ENCODE results near the gene KLHL29. TPM values are rescaled to one million over a fixed set of nuclear protein-coding genes. Genes with fewer than 3 reads are reported as not detected.

The KLHL29 gene
- total RNA-seq, 1 donor from 2014 or later, result 36.5 TPM

DNA sequence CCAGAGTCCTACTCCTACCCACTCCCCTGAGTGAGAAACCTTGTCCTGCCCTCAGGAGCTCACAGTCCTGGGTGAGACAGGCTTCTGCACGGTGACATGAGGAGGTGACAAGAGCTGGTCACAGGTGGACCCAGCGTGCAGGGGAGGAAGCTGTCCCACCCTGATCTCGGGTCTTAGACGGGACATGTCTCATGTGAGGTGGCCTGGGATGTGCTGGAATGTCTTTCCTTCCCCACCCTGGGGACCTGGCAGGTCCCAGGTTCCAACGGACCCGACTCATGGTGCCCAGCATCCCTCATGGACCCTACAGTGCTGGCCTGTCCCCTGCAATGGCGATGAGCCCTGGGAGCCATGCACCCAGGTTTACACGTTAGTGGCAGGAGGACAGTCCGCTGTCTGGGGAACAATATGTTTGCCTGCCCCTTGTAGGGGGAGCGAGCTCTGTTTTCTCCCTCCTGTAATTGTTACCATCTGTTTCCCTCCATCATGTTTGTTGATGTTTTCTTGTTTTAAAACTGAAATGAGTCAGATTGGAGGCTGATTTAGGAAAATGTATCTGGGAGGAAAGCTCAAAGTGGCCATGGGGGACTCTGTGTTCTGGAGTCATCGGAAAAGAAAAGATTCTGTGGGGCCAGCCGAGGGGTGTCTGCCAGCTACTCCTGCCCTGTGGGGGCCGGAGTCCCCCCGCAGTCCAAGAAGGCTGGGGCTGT is 238.1 kb downstream of the KLHL29 start:
- Mint-ChIP-seq H3K27ac (ENCODE audit: unreplicated experiment) (no peak overlapping the region), H3K27me3 (ENCODE audit: unreplicated experiment) (peaks cover 15% of the 10 kb centered on the region), H3K36me3 (ENCODE audit: unreplicated experiment) (peaks cover 9% of the 10 kb centered on the region), H3K4me1 (ENCODE audit: low read depth, unreplicated experiment) (peaks cover 42% of the 10 kb centered on the region), H3K4me3 (ENCODE audit: unreplicated experiment) (no peak overlapping the region), H3K9me3 (ENCODE audit: unreplicated experiment) (peaks cover 6% of the 10 kb centered on the region)
- TF ChIP-seq CTCF (IDR thresholded peaks at IDR 0.05; ENCODE audit: partially characterized antibody, unreplicated experiment), result no peak
- DNase-seq, result no peak

DNA sequence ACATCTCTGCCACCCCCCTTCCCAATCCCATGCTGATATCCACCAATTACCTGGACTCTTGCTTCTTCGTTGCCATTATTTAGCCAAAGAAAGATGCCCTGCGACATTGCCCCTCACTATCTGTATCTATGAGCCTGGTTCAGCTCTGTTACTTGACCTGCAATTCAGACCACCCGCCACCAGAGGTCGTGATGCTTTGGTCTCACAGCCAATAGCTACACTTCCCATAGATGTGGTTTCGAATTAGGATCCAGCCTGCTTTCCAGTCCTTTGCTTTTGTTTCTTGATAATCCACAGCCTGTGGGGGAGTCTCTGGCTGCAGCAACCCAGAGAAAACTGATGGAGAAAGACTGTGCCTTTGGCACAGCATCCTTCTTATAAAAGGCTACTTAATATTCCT is 239.4 kb downstream of the KLHL29 start:
- TF ChIP-seq CTCF (IDR thresholded peaks at IDR 0.05; ENCODE audit: partially characterized antibody, unreplicated experiment), result peak; percentile 71
- peaks cover 9% of the 10 kb centered on the region for H3K36me3 Mint-ChIP-seq (ENCODE audit: unreplicated experiment)
- H3K4me1 Mint-ChIP-seq (ENCODE audit: low read depth, unreplicated experiment), result peaks cover 31% of the 10 kb centered on the region
- DNase-seq, result peak; percentile 52
- H3K9me3 Mint-ChIP-seq (ENCODE audit: unreplicated experiment), result peaks cover 6% of the 10 kb centered on the region
- no peak overlapping the region for H3K27ac Mint-ChIP-seq (ENCODE audit: unreplicated experiment)
- peaks cover 18% of the 10 kb centered on the region for H3K27me3 Mint-ChIP-seq (ENCODE audit: unreplicated experiment)
- H3K4me3 Mint-ChIP-seq (ENCODE audit: unreplicated experiment), result no peak overlapping the region

GRCh38 chr2:23624915-23625314 is 239.9 kb downstream of the KLHL29 start:
- Mint-ChIP-seq H3K27ac (ENCODE audit: unreplicated experiment) (no peak overlapping the region), H3K4me3 (ENCODE audit: unreplicated experiment) (no peak overlapping the region), H3K27me3 (ENCODE audit: unreplicated experiment) (peaks cover 21% of the 10 kb centered on the region), H3K36me3 (ENCODE audit: unreplicated experiment) (peaks cover 9% of the 10 kb centered on the region), H3K9me3 (ENCODE audit: unreplicated experiment) (peaks cover 8% of the 10 kb centered on the region), H3K4me1 (ENCODE audit: low read depth, unreplicated experiment) (peaks cover 35% of the 10 kb centered on the region)
- TF ChIP-seq CTCF (IDR thresholded peaks at IDR 0.05; ENCODE audit: partially characterized antibody, unreplicated experiment), result no peak
- DNase-seq, result no peak

DNA sequence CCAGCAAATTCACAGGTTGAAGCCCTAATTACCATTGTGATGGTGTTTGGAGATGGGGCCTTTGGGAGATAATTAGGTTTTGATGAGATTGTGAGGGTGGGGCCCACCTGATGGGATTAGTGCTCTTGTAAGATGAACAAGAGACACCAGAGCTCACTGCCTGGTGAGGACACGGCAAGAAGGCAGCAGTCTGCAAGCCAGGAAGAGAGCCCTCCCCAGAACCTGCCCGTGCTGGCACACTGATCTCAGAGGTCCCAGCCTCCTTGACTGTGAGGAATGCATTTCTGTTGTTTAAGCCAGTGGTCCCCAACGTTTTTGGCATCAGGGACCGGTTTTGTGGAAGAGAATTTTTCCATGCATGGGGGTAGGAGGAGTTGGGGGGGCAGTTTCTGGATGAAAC is 240.7 kb downstream of the KLHL29 start:
- H3K27me3 Mint-ChIP-seq (ENCODE audit: unreplicated experiment), result peaks cover 18% of the 10 kb centered on the region
- no peak overlapping the region for H3K4me3 Mint-ChIP-seq (ENCODE audit: unreplicated experiment)
- H3K4me1 Mint-ChIP-seq (ENCODE audit: low read depth, unreplicated experiment), result peaks cover 30% of the 10 kb centered on the region
- H3K27ac Mint-ChIP-seq (ENCODE audit: unreplicated experiment), result no peak overlapping the region
- TF ChIP-seq CTCF (IDR thresholded peaks at IDR 0.05; ENCODE audit: partially characterized antibody, unreplicated experiment), result no peak
- peaks cover 6% of the 10 kb centered on the region for H3K9me3 Mint-ChIP-seq (ENCODE audit: unreplicated experiment)
- H3K36me3 Mint-ChIP-seq (ENCODE audit: unreplicated experiment), result peaks cover 9% of the 10 kb centered on the region
- DNase-seq, result no peak

- no peak overlapping the region for H3K4me3 Mint-ChIP-seq (ENCODE audit: unreplicated experiment)
- no peak for DNase-seq
- H3K27ac Mint-ChIP-seq (ENCODE audit: unreplicated experiment), result no peak overlapping the region
- peaks cover 21% of the 10 kb centered on the region for H3K4me1 Mint-ChIP-seq (ENCODE audit: low read depth, unreplicated experiment)
- no peak for TF ChIP-seq CTCF (IDR thresholded peaks at IDR 0.05; ENCODE audit: partially characterized antibody, unreplicated experiment)
- peaks cover 9% of the 10 kb centered on the region for H3K36me3 Mint-ChIP-seq (ENCODE audit: unreplicated experiment)
- peaks cover 16% of the 10 kb centered on the region for H3K27me3 Mint-ChIP-seq (ENCODE audit: unreplicated experiment)
- peaks cover 6% of the 10 kb centered on the region for H3K9me3 Mint-ChIP-seq (ENCODE audit: unreplicated experiment)
Measured at GRCh38 chr2:23626701-23627230, 241.8 kb downstream of the KLHL29 start.
